CD14-positive monocyte (primary cell): ENCODE results near the gene GABBR2. TPM values are rescaled to one million over a fixed set of nuclear protein-coding genes. Genes with fewer than 3 reads are reported as not detected.

Experiments
- DNase-seq, 3 donors: peaks; one replicate each; pipeline ENCODE4 v3.0.0-alpha.2; 2011 to 2022
- H2AFZ ChIP-seq: 2 replicates; pipeline ENCODE4 v1.6.0; 2012; ENCODE audit warnings: mild to moderate bottlenecking, low read depth, low read length, inconsistent platforms; ENCODE audit not compliant: insufficient read depth, poor library complexity, severe bottlenecking
- H3K27ac ChIP-seq, 2 donors: 1 replicate in 1 of 2; 2 replicates in 1 of 2; pipeline ENCODE4 v1.5.1; 2012 to 2013; ENCODE audit warnings: low read length in 2 of 2, control low read depth in 1 of 2, inconsistent platforms in 1 of 2, low read depth in 1 of 2, mild to moderate bottlenecking in 1 of 2
- H3K27me3 ChIP-seq, 2 donors: one replicate each; pipeline versions ENCODE4 v1.6.0 to v1.6.1; 2011 to 2013; ENCODE audit warnings: low read length in 2 of 2; ENCODE audit not compliant: control insufficient read depth in 2 of 2, insufficient read depth in 2 of 2
- H3K36me3 ChIP-seq, 2 donors: replicated peaks in 1 of 2; 1 replicate in 1 of 2; 2 replicates in 1 of 2; pipeline versions ENCODE4 v1.5.1 to v1.6.1; 2012 to 2013; ENCODE audit warnings: low read length in 2 of 2, control low read depth in 1 of 2, inconsistent platforms in 1 of 2, mild to moderate bottlenecking in 1 of 2; ENCODE audit not compliant: insufficient read depth in 2 of 2, control insufficient read depth in 1 of 2
- H3K4me1 ChIP-seq, 2 donors: 1 replicate in 1 of 2; 2 replicates in 1 of 2; pipeline versions ENCODE4 v1.5.1 to v1.6.1; 2012 to 2013; ENCODE audit warnings: low read length in 2 of 2, control low read depth in 1 of 2, inconsistent platforms in 1 of 2, mild to moderate bottlenecking in 1 of 2, moderate library complexity in 1 of 2; ENCODE audit not compliant: insufficient read depth in 2 of 2, control insufficient read depth in 1 of 2
- H3K4me2 ChIP-seq: replicated peaks from 2 replicates; pipeline ENCODE3; 2012; ENCODE audit warnings: low read length, moderate library complexity, mild to moderate bottlenecking; ENCODE audit not compliant: poor library complexity, severe bottlenecking; ENCODE audit errors: extremely low read depth
- H3K4me3 ChIP-seq, 3 experiments: fragments of 200-600 bp in 1 of 3; sonication (generic) in 1 of 3; replicated peaks in 1 of 3; 1 replicate in 2 of 3; 2 replicates in 1 of 3; pipeline ENCODE4 v1.5.1; 2011 to 2013; ENCODE audit warnings: low read length in 3 of 3, mild to moderate bottlenecking in 3 of 3, control low read depth in 2 of 3, low read depth in 2 of 3, inconsistent platforms in 1 of 3, moderate library complexity in 1 of 3
- H3K79me2 ChIP-seq: 2 replicates; pipeline ENCODE4 v1.6.0; 2012; ENCODE audit warnings: mild to moderate bottlenecking, control low read depth, inconsistent platforms, low read length, moderate library complexity; ENCODE audit not compliant: insufficient read depth
- H3K9ac ChIP-seq: 2 replicates; pipeline ENCODE4 v1.6.0; 2017; ENCODE audit warnings: low read length, mild to moderate bottlenecking; ENCODE audit not compliant: insufficient read depth, poor library complexity, severe bottlenecking
- H3K9me3 ChIP-seq, 2 donors: replicated peaks in 1 of 2; 1 replicate in 1 of 2; 2 replicates in 1 of 2; pipeline versions ENCODE4 v1.5.1 to v1.6.1; 2012 to 2013; ENCODE audit warnings: low read length in 2 of 2, control low read depth in 1 of 2; ENCODE audit not compliant: control insufficient read depth in 1 of 2, insufficient read depth in 1 of 2
- H4K20me1 ChIP-seq: 2 replicates; pipeline ENCODE4 v1.6.0; 2012; ENCODE audit warnings: mild to moderate bottlenecking, low read length, control low read depth, moderate library complexity; ENCODE audit not compliant: insufficient read depth
- H3K27ac Mint-ChIP-seq, 7 donors: one replicate each; pipeline ENCODE4 v1.8.0; 2020; ENCODE audit warnings: mild to moderate bottlenecking in 7 of 7, mixed read lengths in 7 of 7, moderate library complexity in 6 of 7, inconsistent platforms in 2 of 7
- H3K27me3 Mint-ChIP-seq, 3 donors: one replicate each; pipeline ENCODE4 v1.8.0; 2021 to 2022; ENCODE audit warnings: low read depth in 3 of 3, mild to moderate bottlenecking in 3 of 3, mixed read lengths in 3 of 3, moderate library complexity in 3 of 3, inconsistent platforms in 1 of 3
- H3K36me3 Mint-ChIP-seq, 2 donors: one replicate each; pipeline ENCODE4 v1.8.0; 2020; ENCODE audit warnings: mixed read lengths in 2 of 2, inconsistent platforms in 1 of 2, mild to moderate bottlenecking in 1 of 2
- H3K4me1 Mint-ChIP-seq: one replicate; pipeline ENCODE4 v1.8.0; 2020; ENCODE audit warnings: mild to moderate bottlenecking, mixed read lengths
- H3K4me3 Mint-ChIP-seq, 2 donors: one replicate each; pipeline ENCODE4 v1.8.0; 2020; ENCODE audit warnings: mild to moderate bottlenecking in 2 of 2, mixed read lengths in 2 of 2, moderate library complexity in 1 of 2
- H3K9me3 Mint-ChIP-seq, 7 donors: one replicate each; pipeline ENCODE4 v1.8.0; 2020 to 2022; ENCODE audit warnings: mixed read lengths in 7 of 7, mild to moderate bottlenecking in 6 of 7, moderate library complexity in 6 of 7, inconsistent platforms in 2 of 7
- CTCF ChIP-seq: fragments of 200-600 bp; IDR thresholded peaks from one replicate; pipeline ENCODE4 v1.8.0; 2022; ENCODE audit warnings: antibody characterized with exemption, mild to moderate bottlenecking
- WGBS: methylation state at CpG from one replicate; pipeline ENCODE4 v1.1.5; 2013; ENCODE audit warnings: missing lambda C conversion rate; ENCODE audit not compliant: insufficient coverage; 5-methylcytosine and 5-hydroxymethylcytosine counted together
- intact Hi-C, 2 donors: fragments of 100-400 bp; cut with micrococcal nuclease; formaldehyde crosslinking; loops; one replicate each; pipeline versions ENCODE4 v1.15.0 to v1.15.1; 2023
- polyA plus RNA-seq, 3 donors: library from polyadenylated mRNA; depleted of rRNA in 1 of 3; unstranded in 2 of 3; stranded (reverse) in 1 of 3; fragments of 300-500 nt in 2 of 3; fragments of >200 nt in 1 of 3; fragmentation: Illumina TruSeq in 2 of 3; gene quantifications; 1 replicate in 2 of 3; 2 replicates in 1 of 3; pipeline ENCODE4 v1.2.3, GENCODE V29; 2012 to 2021

GABBR2 gene
- polyA plus RNA-seq, 3 donors = not detected

- H3K36me3 Mint-ChIP-seq = no peaks in the 10 kb centered on the region
Measured at GRCh38 chr9:98302150-98302549, 406.6 kb downstream of the GABBR2 start.

GRCh38 chr9:98300611-98301010 is 408.1 kb downstream of the GABBR2 start:
- Histone ChIP-seq H3K4me1 (no peaks in the 10 kb centered on the region), H4K20me1 (no peaks in the 10 kb centered on the region), H3K27me3 (no peaks in the 10 kb centered on the region), H3K4me2 (no peak overlapping the region), H3K4me3 (no peak overlapping the region), H3K27ac (no peak overlapping the region), H2AFZ (no peak overlapping the region), H3K79me2 (no peaks in the 10 kb centered on the region), H3K9ac (no peak overlapping the region), H3K36me3 (no peaks in the 10 kb centered on the region), H3K9me3 (no peaks in the 10 kb centered on the region)
- Mint-ChIP-seq H3K36me3 (no peaks in the 10 kb centered on the region), H3K27me3 (peaks cover 0 to 5% (median 3%) of the 10 kb centered on the region in 3 donors), H3K9me3 (no peaks in the 10 kb centered on the region), H3K27ac (no peak overlapping the region), H3K4me3 (no peak overlapping the region), H3K4me1 (peaks cover 2% of the 10 kb centered on the region)
- DNase-seq = no peak
- no peak for TF ChIP-seq CTCF
- WGBS = 100% methylated on average over 2 of the region's 3 CpGs
- intact Hi-C loops = no loop called here

More at GRCh38 chr9:98302150-98302549, 406.6 kb downstream of the GABBR2 start:
- Histone ChIP-seq H3K79me2 (no peaks in the 10 kb centered on the region), H3K9ac (no peak overlapping the region), H3K4me3 (no peak overlapping the region), H4K20me1 (no peaks in the 10 kb centered on the region), H3K36me3 (no peaks in the 10 kb centered on the region), H3K4me1 (no peaks in the 10 kb centered on the region), H3K27me3 (no peaks in the 10 kb centered on the region), H3K27ac (no peak overlapping the region), H2AFZ (no peak overlapping the region), H3K4me2 (no peak overlapping the region), H3K9me3 (no peaks in the 10 kb centered on the region)
- intact Hi-C loops = no loop called here
- no peak for DNase-seq
- WGBS = no CpG with 5 or more reads among the region's 5 CpGs
- peaks cover 4 to 7% (median 5%) of the 10 kb centered on the region in 3 donors for H3K27me3 Mint-ChIP-seq
- peaks cover 0 to under 1% (median 0%) of the 10 kb centered on the region in 7 donors for H3K9me3 Mint-ChIP-seq
- peak overlapping the region in 1 of 7 donors; percentile 3 for H3K27ac Mint-ChIP-seq
- H3K4me1 Mint-ChIP-seq = peaks cover 2% of the 10 kb centered on the region
- no peak for TF ChIP-seq CTCF
- no peak overlapping the region for H3K4me3 Mint-ChIP-seq
